ENCODE data around the gene ELL2.

DNA sequence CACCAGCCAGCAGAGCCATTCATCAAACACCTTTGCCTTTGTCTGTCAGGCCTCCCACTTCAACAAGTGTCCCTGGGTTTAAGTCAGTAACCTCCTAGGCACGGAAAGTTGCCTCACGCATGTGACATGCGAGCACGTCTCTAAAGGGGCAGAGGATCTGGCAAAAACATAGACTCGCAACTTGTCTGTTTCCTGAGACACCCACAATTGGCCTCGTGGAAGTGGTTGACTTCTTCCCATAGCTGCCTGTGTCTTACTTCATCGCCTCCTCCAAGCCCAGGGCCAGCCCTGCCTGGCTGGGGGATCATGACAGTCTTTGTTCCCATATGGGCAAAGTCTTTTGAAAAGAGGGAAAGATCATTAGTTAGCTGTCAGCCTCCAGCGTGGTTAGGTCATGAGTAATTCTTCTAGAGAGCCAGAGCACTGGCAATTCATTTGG, 103.6 kb downstream of the ELL2 start:
- no peak for TF ChIP-seq CTCF (IDR thresholded peaks at IDR 0.05)
- no peak for TF ChIP-seq POLR2A (IDR thresholded peaks at IDR 0.05)
